Measurements from ENCODE around the gene TLCD3B. TPM values are rescaled to one million over a fixed set of nuclear protein-coding genes. Genes with fewer than 3 reads are reported as not detected.
"Not testable (repeated sequence)": the region's sequence is repeated elsewhere in the genome, so short reads cannot be mapped to it uniquely, and the experiment has no call there.

TLCD3B gene
- total RNA-seq, 1 donor from 2014 or later, result 2.7 TPM

- intact Hi-C loops (cut with micrococcal nuclease), result no loop called here
Measured at GRCh38 chr16:30028438-30029076, 2.5 kb downstream of the TLCD3B start.

- intact Hi-C loops (cut with micrococcal nuclease), result no loop called here
Measured at GRCh38 chr16:30027588-30028437, 3.3 kb downstream of the TLCD3B start.

- intact Hi-C loops (cut with micrococcal nuclease), result no loop called here
Measured at GRCh38 chr16:30026449-30026848, 4.6 kb downstream of the TLCD3B start.

- intact Hi-C loops (cut with micrococcal nuclease), result no loop called here
Measured at GRCh38 chr16:30025574-30025973, 5.5 kb downstream of the TLCD3B start.

GRCh38 chr16:30025156-30025555 is 5.9 kb downstream of the TLCD3B start:
- intact Hi-C loops (cut with micrococcal nuclease), result no loop called here

- intact Hi-C loops (cut with micrococcal nuclease), result no loop called here
Measured at GRCh38 chr16:30024451-30024850, 6.6 kb downstream of the TLCD3B start.

GRCh38 chr16:30023586-30023985 is 7.5 kb downstream of the TLCD3B start:
- intact Hi-C loops (cut with micrococcal nuclease), result no loop called here

GRCh38 chr16:30022887-30023286 is 8.2 kb downstream of the TLCD3B start, which contains the start of gene C16orf92:
Gene C16orf92, plus strand, starts transcription at chr16:30023198. Its CDS starts 143 bp downstream, at chr16:30023341.
- intact Hi-C loops (cut with micrococcal nuclease), result no loop called here

- intact Hi-C loops (cut with micrococcal nuclease), result no loop called here
Measured at GRCh38 chr16:30018731-30019158, 12.3 kb downstream of the TLCD3B start.

GRCh38 chr16:30017937-30018336 is 13.1 kb downstream of the TLCD3B start:
- intact Hi-C loops (cut with micrococcal nuclease), result not testable (repeated sequence)

- intact Hi-C loops (cut with micrococcal nuclease), result no loop called here
Measured at GRCh38 chr16:30017277-30017656, 13.8 kb downstream of the TLCD3B start.

- intact Hi-C loops (cut with micrococcal nuclease), result no loop called here
Measured at GRCh38 chr16:30016555-30017276, 14.4 kb downstream of the TLCD3B start.

- intact Hi-C loops (cut with micrococcal nuclease), result not testable (repeated sequence)
Measured at GRCh38 chr16:30015450-30015849, 15.6 kb downstream of the TLCD3B start.

- intact Hi-C loops (cut with micrococcal nuclease), result not testable (repeated sequence)
Measured at GRCh38 chr16:30012598-30012997, 18.5 kb downstream of the TLCD3B start.

GRCh38 chr16:30011714-30012504 is 19.2 kb downstream of the TLCD3B start:
- intact Hi-C loops (cut with micrococcal nuclease), result no loop called here

GRCh38 chr16:30010844-30011713 is 20.0 kb downstream of the TLCD3B start, which contains the start of gene DOC2A:
Gene DOC2A, minus strand, starts transcription at chr16:30011027. Its CDS starts 805 bp downstream, at chr16:30010222.
- intact Hi-C loops (cut with micrococcal nuclease), result no loop called here

- intact Hi-C loops (cut with micrococcal nuclease), result no loop called here
Measured at GRCh38 chr16:30009990-30010843, 20.9 kb downstream of the TLCD3B start.

GRCh38 chr16:30009085-30009862 is 21.8 kb downstream of the TLCD3B start:
- intact Hi-C loops (cut with micrococcal nuclease), result no loop called here
